ENCODE measurements around the gene NAP1L4. TPM values are rescaled to one million over a fixed set of nuclear protein-coding genes. Genes with fewer than 3 reads are reported as not detected.

NAP1L4 gene
- total and polyA plus RNA-seq, 2 of the 8 experiments (the other 6 are each of a cell fraction or from before 2014, with no cell fraction given): 75.8 to 194 TPM

DNA sequence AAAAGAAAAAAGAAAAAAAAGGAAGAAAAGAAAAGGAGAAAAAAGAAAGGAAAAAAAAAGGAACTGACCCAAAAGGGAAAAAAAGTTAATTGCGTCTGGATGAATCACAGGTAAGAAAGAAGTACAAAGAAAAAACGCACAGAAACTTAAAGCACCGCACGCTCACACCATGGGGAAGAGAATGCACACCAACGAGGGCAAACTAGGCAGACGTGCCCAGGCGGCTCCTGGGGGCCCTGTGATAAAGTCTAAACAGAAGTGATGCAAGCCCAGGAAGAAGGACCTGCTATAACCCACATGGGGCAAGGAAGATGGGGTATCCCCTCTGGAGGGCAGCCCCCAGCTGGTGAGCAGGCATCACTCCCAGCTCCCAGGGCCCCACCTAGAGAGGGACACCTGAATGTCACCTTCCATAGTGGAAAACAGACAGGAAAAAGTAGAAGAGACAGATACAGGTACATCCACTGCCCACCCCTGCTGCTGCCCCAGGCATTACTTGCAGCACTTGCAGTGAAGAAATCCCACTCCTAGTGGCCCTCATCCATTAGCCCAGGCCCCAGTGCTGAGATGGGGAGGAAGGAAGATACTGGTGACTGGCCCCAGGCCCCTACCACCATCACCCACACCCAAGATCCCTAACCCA is 28.9 kb downstream of the NAP1L4 start:
- no peak overlapping the region for H3K18ac ChIP-seq (ENCODE audit: extremely low read depth, low read length)
- no peak overlapping the region for H2BK120ac ChIP-seq (replicated peaks; ENCODE audit: low read depth, low read length)
- H4K5ac ChIP-seq (ENCODE audit: insufficient read length, low read depth, low read length): no peak overlapping the region
- H2BK5ac ChIP-seq (ENCODE audit: low read depth, low read length): peak overlapping the region; percentile 44; the same call in 1 of the 2 replicates
- peaks cover 3 to 36% of the 10 kb centered on the region in 2 experiments; a peak in 3 of 4 replicates for H3K79me2 ChIP-seq (ENCODE audit: control insufficient read depth in 1 of 2, insufficient read depth in 2 of 2, low read length in 2 of 2)
- no peak overlapping the region for H3K4me2 ChIP-seq (ENCODE audit: insufficient read depth in 1 of 2, low read depth in 2 of 2, low read length in 2 of 2)
- no peak overlapping the region for H3K56ac ChIP-seq (replicated peaks; ENCODE audit: insufficient read length, low read depth, low read length)
- no peak overlapping the region for H4K8ac ChIP-seq (ENCODE audit: extremely low read depth, insufficient read depth, low read length)
- FAIRE-seq (no peak), DNase-seq (ENCODE audit: low read depth in 1 of 2, low spot score in 2 of 2) (no peak)
- no peak overlapping the region for H2BK15ac ChIP-seq (ENCODE audit: low read length)
- H3K4ac ChIP-seq (replicated peaks; ENCODE audit: insufficient read length, low read depth, low read length): no peak overlapping the region
- no peak overlapping the region for H2AFZ ChIP-seq (ENCODE audit: low read length)
- peaks cover 9% of the 10 kb centered on the region; the same call in 1 of the 2 replicates for H3K79me1 ChIP-seq (ENCODE audit: low read depth, low read length)
- no peak overlapping the region for H3K23ac ChIP-seq (ENCODE audit: insufficient read length)
- H2AK5ac ChIP-seq (ENCODE audit: low read depth, low read length): no peak overlapping the region
- ChIA-PET POLR2A (ENCODE audit: partially characterized antibody) (interaction anchor here (0.8 to 1.5 kb wide), 3 partner anchors 12 to 52 kb away, joined by 3 to 4 read pairs (median 3); no protein-coding TSS in a partner anchor), CTCF (ENCODE audit: partially characterized antibody) (interaction anchor here (1.2 to 4.7 kb wide), 2 partner anchors 9 to 13 kb away, joined by 6 to 19 read pairs; no protein-coding TSS in a partner anchor)
- no peak overlapping the region for H2BK12ac ChIP-seq (ENCODE audit: low read depth, low read length)
- H3K36me3 ChIP-seq (ENCODE audit: control insufficient read depth in 2 of 4, insufficient read depth in 4 of 4, low read length in 3 of 4): peaks cover 33 to 79% (median 60%) of the 10 kb centered on the region in 4 experiments
- H3K27me3 ChIP-seq (replicated peaks in 1 of 4; ENCODE audit: control insufficient read depth in 3 of 4, extremely low read depth in 1 of 4, insufficient read depth in 3 of 4, low read length in 3 of 4): no peaks in the 10 kb centered on the region
- no peak overlapping the region for H3K27ac ChIP-seq (ENCODE audit: low read depth, low read length)
- no peak overlapping the region for H2BK20ac ChIP-seq (ENCODE audit: low read length)
- H3K9ac ChIP-seq (replicated peaks in 1 of 4; ENCODE audit: extremely low read depth in 1 of 4, low read depth in 3 of 4, low read length in 3 of 4): no peak overlapping the region
- H3K9me3 ChIP-seq (ENCODE audit: insufficient read depth in 2 of 2, low read depth in 1 of 2, low read length in 1 of 2): no peaks in the 10 kb centered on the region
- H4K91ac ChIP-seq (replicated peaks; ENCODE audit: insufficient read length, low read length): no peak overlapping the region
- peaks cover 30 to 32% of the 10 kb centered on the region in 2 experiments for H4K20me1 ChIP-seq (replicated peaks in 1 of 2; ENCODE audit: control insufficient read depth in 1 of 2, insufficient read depth in 2 of 2, low read length in 2 of 2)
- no peaks in the 10 kb centered on the region for H3K23me2 ChIP-seq (ENCODE audit: low read depth, low read length)
- no peak overlapping the region for H3K4me3 ChIP-seq (ENCODE audit: extremely low read depth in 1 of 4, insufficient read depth in 2 of 4, low read depth in 3 of 4, low read length in 4 of 4)
- 91% methylated on average over 7 of the region's 7 CpGs; no CpG with 5 or more reads in 1 of the 2 experiments for WGBS, 2 experiments (ENCODE audit: extremely low coverage in 1 of 2, insufficient coverage in 1 of 2, insufficient read length in 1 of 2, insufficient replicate concordance in 2 of 2, low coverage in 1 of 2, low lambda C conversion rate in 2 of 2, missing lambda C conversion rate in 1 of 2)
- H3K4me1 ChIP-seq (replicated peaks in 1 of 4; ENCODE audit: control insufficient read depth in 3 of 4, insufficient read depth in 4 of 4, low read length in 3 of 4): peaks cover 0 to 5% (median 3%) of the 10 kb centered on the region in 4 experiments; a peak in 6 of 7 replicates
- no peak overlapping the region for H3K14ac ChIP-seq (ENCODE audit: insufficient read length)
- TF ChIP-seq RNF2 (IDR thresholded peaks at IDR 0.05; ENCODE audit: borderline replicate concordance, low read depth, low read length, missing control alignments, poor library complexity, severe bottlenecking) (no peak), SIN3A (conservative IDR thresholded peaks at IDR 0.05 in 1 of 2, IDR thresholded peaks at IDR 0.05 in 1 of 2; ENCODE audit: low read depth in 1 of 2, low read length in 2 of 2) (no peak), CBX5 (IDR thresholded peaks at IDR 0.05; ENCODE audit: low read depth, low read length) (no peak), SP1 (IDR thresholded peaks at IDR 0.05; ENCODE audit: low read depth, low read length) (no peak)

Measured in H1 (cell line).